Activated T-cell treated with anti-CD3 and anti-CD28 coated beads, Interleukin-2, amount 50 U/mL, for 4 hours (primary cell): ENCODE results near the gene PRKCI. TPM values are rescaled to one million over a fixed set of nuclear protein-coding genes. Genes with fewer than 3 reads are reported as not detected.
"Not testable (repeated sequence)": the region's sequence is repeated elsewhere in the genome, so short reads cannot be mapped to it uniquely, and the experiment has no call there.

Experiments
- ATAC-seq, 2 donors: fragments of 200-7000 bp; cut with Tn5 transposase; one replicate each; pipeline ENCODE4 v1.10.0; 2021
- DNase-seq: peaks from one replicate; pipeline ENCODE4 v3.0.0-alpha.2; 2020
- H3K27me3 Mint-ChIP-seq: one replicate; pipeline ENCODE4 v1.8.0; 2021; ENCODE audit warnings: low read depth, mixed read lengths
- H3K36me3 Mint-ChIP-seq: one replicate; pipeline ENCODE4 v1.8.0; 2022; ENCODE audit warnings: mixed read lengths; ENCODE audit not compliant: insufficient read depth
- H3K4me1 Mint-ChIP-seq: one replicate; pipeline ENCODE4 v1.8.0; 2021; ENCODE audit warnings: low read depth, mixed read lengths
- H3K4me3 Mint-ChIP-seq: one replicate; pipeline ENCODE4 v1.8.0; 2021; ENCODE audit warnings: mild to moderate bottlenecking, moderate library complexity, mixed read lengths
- H3K9me3 Mint-ChIP-seq: one replicate; pipeline ENCODE4 v1.8.0; 2021; ENCODE audit warnings: mixed read lengths
- total RNA-seq, 3 donors: library from RNA; stranded (reverse); gene quantifications; one replicate each; pipeline ENCODE4 v1.2.1, GENCODE V29; 2021

Gene PRKCI
- total RNA-seq, 3 donors from 2014 or later: 15.8 to 18.4 (median 17.3) TPM

DNA sequence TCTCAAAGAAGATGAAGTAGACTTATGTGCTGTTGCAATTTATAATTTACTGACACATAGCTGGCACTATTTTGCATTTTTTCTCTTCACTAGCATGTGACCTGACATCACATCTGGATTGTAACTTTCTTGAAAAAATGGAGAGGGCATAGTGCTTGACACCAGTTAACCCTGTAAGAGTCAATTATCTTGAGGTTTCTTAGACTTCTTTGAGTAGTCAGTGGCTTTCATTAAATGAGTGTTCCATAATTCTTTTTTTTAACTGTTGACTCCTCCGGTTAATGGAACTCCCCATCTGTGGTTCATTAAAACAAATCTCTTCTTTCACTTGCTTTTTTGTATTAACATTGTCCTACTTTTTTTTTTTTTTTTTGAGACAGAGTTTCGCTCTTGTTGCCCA is 16.9 kb upstream of the PRKCI start:
- no peaks in the 10 kb centered on the region for H3K36me3 Mint-ChIP-seq
- ATAC-seq (no peak), DNase-seq (no peak)
- peaks cover 21% of the 10 kb centered on the region for H3K27me3 Mint-ChIP-seq
- no peak overlapping the region for H3K4me3 Mint-ChIP-seq
- no peaks in the 10 kb centered on the region for H3K9me3 Mint-ChIP-seq
- no peaks in the 10 kb centered on the region for H3K4me1 Mint-ChIP-seq

- not testable (repeated sequence) for ATAC-seq
These were observed 16.0 kb upstream of the PRKCI start for GRCh38 chr3:170206164-170206762.

DNA sequence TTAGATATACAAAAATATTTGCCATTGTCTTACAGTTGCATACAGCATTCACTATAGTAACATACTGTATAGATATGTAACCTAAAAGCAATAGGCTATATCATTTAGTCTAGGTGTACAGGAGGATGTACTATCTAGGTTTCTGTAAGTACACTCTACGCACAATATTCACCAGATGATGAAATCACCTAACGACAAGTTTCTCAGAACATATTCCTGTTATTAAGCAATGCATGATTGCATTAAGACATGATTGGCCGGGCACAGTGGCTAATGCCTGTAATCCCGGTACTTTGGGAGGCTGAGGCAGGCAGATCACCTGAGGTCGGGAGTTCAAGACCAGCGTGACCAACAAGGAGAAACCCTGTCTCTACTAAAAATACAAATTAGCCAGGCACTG is 14.5 kb upstream of the PRKCI start:
- Mint-ChIP-seq H3K27me3 (peaks cover 25% of the 10 kb centered on the region), H3K4me3 (no peak overlapping the region), H3K36me3 (no peaks in the 10 kb centered on the region), H3K4me1 (no peaks in the 10 kb centered on the region), H3K9me3 (no peaks in the 10 kb centered on the region)
- DNase-seq (no peak), ATAC-seq (no peak)

More at GRCh38 chr3:170206164-170206762, 16.0 kb upstream of the PRKCI start:
- not testable (repeated sequence) for H3K4me1 Mint-ChIP-seq, DNase-seq, H3K4me3 Mint-ChIP-seq, H3K9me3 Mint-ChIP-seq, H3K36me3 Mint-ChIP-seq
- H3K27me3 Mint-ChIP-seq: peaks cover 22% of the 10 kb centered on the region

GRCh38 chr3:170211668-170212067 is 10.6 kb upstream of the PRKCI start:
- DNase-seq (no peak), ATAC-seq (no peak)
- Mint-ChIP-seq H3K36me3 (no peaks in the 10 kb centered on the region), H3K27me3 (peaks cover 13% of the 10 kb centered on the region), H3K4me1 (no peaks in the 10 kb centered on the region), H3K9me3 (no peaks in the 10 kb centered on the region), H3K4me3 (no peak overlapping the region)

- DNase-seq (no peak), ATAC-seq (no peak)
- H3K4me1 Mint-ChIP-seq: peaks cover 20% of the 10 kb centered on the region
- H3K4me3 Mint-ChIP-seq: no peak overlapping the region
- no peaks in the 10 kb centered on the region for H3K36me3 Mint-ChIP-seq
- no peaks in the 10 kb centered on the region for H3K9me3 Mint-ChIP-seq
- H3K27me3 Mint-ChIP-seq: no peaks in the 10 kb centered on the region
These were observed 2.4 kb upstream of the PRKCI start for GRCh38 chr3:170219850-170220249.

- no peaks in the 10 kb centered on the region for H3K27me3 Mint-ChIP-seq
- H3K4me3 Mint-ChIP-seq: peak overlapping the region; percentile 57
- ATAC-seq (no peak), DNase-seq (no peak)
- no peaks in the 10 kb centered on the region for H3K36me3 Mint-ChIP-seq
- H3K4me1 Mint-ChIP-seq: peaks cover 27% of the 10 kb centered on the region
- no peaks in the 10 kb centered on the region for H3K9me3 Mint-ChIP-seq
These were observed 1.4 kb upstream of the PRKCI start for GRCh38 chr3:170220871-170221270.

GRCh38 chr3:170222647-170223541 is 670 bp downstream of the PRKCI start:
- DNase-seq: peak; percentile 39
- ATAC-seq: peak; percentile 51 to 55
- H3K4me3 Mint-ChIP-seq: peak overlapping the region; percentile 88
- no peaks in the 10 kb centered on the region for H3K9me3 Mint-ChIP-seq
- H3K4me1 Mint-ChIP-seq: peaks cover 36% of the 10 kb centered on the region
- H3K36me3 Mint-ChIP-seq: no peaks in the 10 kb centered on the region
- no peaks in the 10 kb centered on the region for H3K27me3 Mint-ChIP-seq

- Mint-ChIP-seq H3K27me3 (no peaks in the 10 kb centered on the region), H3K36me3 (no peaks in the 10 kb centered on the region), H3K9me3 (no peaks in the 10 kb centered on the region), H3K4me3 (no peak overlapping the region), H3K4me1 (peaks cover 38% of the 10 kb centered on the region)
- DNase-seq: no peak
- ATAC-seq: no peak
These were observed 2.9 kb downstream of the PRKCI start for GRCh38 chr3:170225166-170225565.

GRCh38 chr3:170226426-170226960 is 4.3 kb downstream of the PRKCI start:
- H3K9me3 Mint-ChIP-seq: no peaks in the 10 kb centered on the region
- no peak overlapping the region for H3K4me3 Mint-ChIP-seq
- ATAC-seq: no peak
- no peak for DNase-seq
- H3K4me1 Mint-ChIP-seq: peaks cover 34% of the 10 kb centered on the region
- no peaks in the 10 kb centered on the region for H3K27me3 Mint-ChIP-seq
- H3K36me3 Mint-ChIP-seq: peaks cover 2% of the 10 kb centered on the region

DNA sequence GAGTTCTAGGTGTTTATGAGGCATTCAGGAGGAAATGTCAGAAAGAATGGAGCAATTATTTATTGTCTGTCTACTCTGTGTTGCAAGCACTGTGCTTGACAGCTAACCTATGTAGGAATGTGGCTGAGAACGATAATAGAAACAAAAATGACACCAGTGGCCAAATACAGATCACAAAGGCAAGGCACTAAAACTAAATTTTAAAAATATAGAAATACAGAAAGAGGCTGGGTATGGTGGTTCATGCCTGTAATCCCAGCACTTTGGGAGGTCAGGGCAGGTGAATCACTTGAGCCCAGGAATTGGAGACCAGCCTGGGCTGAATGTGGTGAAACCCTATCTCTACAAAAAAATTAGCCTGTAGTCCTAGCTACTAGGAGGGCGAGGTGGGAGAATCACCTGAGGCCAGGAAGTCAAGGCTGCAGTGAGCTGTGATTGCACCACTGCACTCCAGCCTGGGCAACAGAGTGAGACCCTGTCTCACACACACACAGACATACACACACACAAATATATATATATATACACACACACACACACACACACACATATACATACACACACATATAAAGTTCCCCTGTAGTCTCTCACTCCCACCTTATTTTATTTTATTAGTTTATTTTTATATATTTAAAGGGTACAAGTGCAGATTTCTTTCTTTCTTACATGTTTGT is 6.0 kb downstream of the PRKCI start:
- Mint-ChIP-seq H3K27me3 (no peaks in the 10 kb centered on the region), H3K36me3 (peaks cover 2% of the 10 kb centered on the region), H3K9me3 (no peaks in the 10 kb centered on the region), H3K4me3 (no peak overlapping the region), H3K4me1 (peaks cover 29% of the 10 kb centered on the region)
- no peak for ATAC-seq
- no peak for DNase-seq

- Mint-ChIP-seq H3K4me1 (peaks cover 8% of the 10 kb centered on the region), H3K27me3 (no peaks in the 10 kb centered on the region), H3K9me3 (no peaks in the 10 kb centered on the region), H3K36me3 (peaks cover 13% of the 10 kb centered on the region), H3K4me3 (no peak overlapping the region)
- DNase-seq (no peak), ATAC-seq (no peak)
These were observed 10.0 kb downstream of the PRKCI start for GRCh38 chr3:170232266-170232665.

DNA sequence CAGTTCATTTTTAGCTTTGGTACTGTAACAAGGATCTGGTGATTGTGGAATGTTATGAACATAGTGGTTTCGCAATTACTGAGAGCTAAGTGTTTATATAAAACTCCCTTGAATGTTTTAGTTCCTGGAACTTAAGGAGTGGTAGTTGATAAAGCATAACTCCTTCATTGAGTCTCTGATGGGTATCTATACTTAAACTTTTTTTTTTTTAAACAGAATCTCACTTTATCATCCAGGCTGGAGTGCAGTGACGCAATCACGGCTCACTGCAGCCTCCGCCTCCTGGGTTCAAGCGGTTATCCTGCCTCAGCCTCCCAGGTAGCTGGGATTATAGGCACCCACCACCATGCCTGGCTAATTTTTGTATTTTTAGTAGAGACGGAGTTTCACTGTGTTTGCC is 11.3 kb downstream of the PRKCI start:
- no peaks in the 10 kb centered on the region for H3K9me3 Mint-ChIP-seq
- H3K27me3 Mint-ChIP-seq: no peaks in the 10 kb centered on the region
- ATAC-seq (no peak), DNase-seq (no peak)
- H3K4me3 Mint-ChIP-seq: no peak overlapping the region
- peaks cover 2% of the 10 kb centered on the region for H3K4me1 Mint-ChIP-seq
- H3K36me3 Mint-ChIP-seq: peaks cover 13% of the 10 kb centered on the region

GRCh38 chr3:170240142-170240541 is 17.9 kb downstream of the PRKCI start:
- no peaks in the 10 kb centered on the region for H3K9me3 Mint-ChIP-seq
- H3K27me3 Mint-ChIP-seq: no peaks in the 10 kb centered on the region
- H3K36me3 Mint-ChIP-seq: peaks cover 20% of the 10 kb centered on the region
- no peak for DNase-seq
- no peak for ATAC-seq
- peaks cover 3% of the 10 kb centered on the region for H3K4me1 Mint-ChIP-seq
- H3K4me3 Mint-ChIP-seq: no peak overlapping the region

- no peaks in the 10 kb centered on the region for H3K27me3 Mint-ChIP-seq
- ATAC-seq (no peak), DNase-seq (no peak)
- peaks cover 19% of the 10 kb centered on the region for H3K36me3 Mint-ChIP-seq
- H3K9me3 Mint-ChIP-seq: no peaks in the 10 kb centered on the region
- H3K4me3 Mint-ChIP-seq: no peak overlapping the region
- peaks cover 3% of the 10 kb centered on the region for H3K4me1 Mint-ChIP-seq
These were observed 18.4 kb downstream of the PRKCI start for GRCh38 chr3:170240671-170241070.
